Transverse colon (tissue), 4 donors: ENCODE data around the gene GNS. TPM values are rescaled to one million over a fixed set of nuclear protein-coding genes. Genes with fewer than 3 reads are reported as not detected.

ENCODE experiments used
- DNase-seq: peaks from one replicate; pipeline ENCODE4 v3.0.0-alpha.2; 2019
- H3K27ac ChIP-seq, 4 donors: fragments of 200-600 bp; sonication (generic); 2 replicates each; pipeline ENCODE4 v1.5.1; 2016 to 2018; ENCODE audit warnings: inconsistent platforms in 4 of 4
- H3K27me3 ChIP-seq: fragments of 200-600 bp; sonication (generic); 2 replicates; pipeline ENCODE4 v1.5.1; 2017; ENCODE audit warnings: inconsistent platforms
- H3K36me3 ChIP-seq, 4 donors: fragments of 200-600 bp; sonication (generic); 2 replicates each; pipeline ENCODE4 v1.5.1; 2017 to 2019; ENCODE audit warnings: inconsistent platforms in 4 of 4
- H3K4me1 ChIP-seq, 4 donors: fragments of 200-600 bp; sonication (generic); 2 replicates each; pipeline ENCODE4 v1.5.1; 2017 to 2020; ENCODE audit warnings: inconsistent platforms in 4 of 4
- H3K4me3 ChIP-seq, 4 donors: fragments of 200-600 bp; sonication (generic); 1 replicate in 1 of 4; 2 replicates in 3 of 4; pipeline versions ENCODE4 v1.5.1 to v1.6.1; 2017 to 2019; ENCODE audit warnings: inconsistent platforms in 4 of 4
- H3K9me3 ChIP-seq, 2 donors: fragments of 200-600 bp; sonication (generic); 2 replicates each; pipeline ENCODE4 v1.5.1; 2017 to 2019; ENCODE audit warnings: inconsistent platforms in 2 of 2
- EP300 ChIP-seq: sonication (generic); formaldehyde crosslinking; IDR thresholded peaks from one replicate; pipeline ENCODE4 v1.6.1; 2017; ENCODE audit warnings: antibody characterized with exemption, low read depth
- POLR2A ChIP-seq: fragments of 450-650 bp; IDR thresholded peaks from one replicate; pipeline ENCODE4 v1.6.1; 2016; ENCODE audit warnings: antibody characterized with exemption, mild to moderate bottlenecking, moderate library complexity
- POLR2AphosphoS5 ChIP-seq, 3 donors: sonication (generic); formaldehyde crosslinking; IDR thresholded peaks; one replicate each; pipeline ENCODE4 v1.6.1; 2016; ENCODE audit warnings: antibody characterized with exemption in 3 of 3
- WGBS, 2 donors: methylation state at CpG; one replicate each; pipeline ENCODE4 v1.1.5; 2018; ENCODE audit warnings: low coverage in 1 of 2; 5-methylcytosine and 5-hydroxymethylcytosine counted together
- in situ Hi-C, 4 donors: fragments of 200-750 bp; cut with MboI; loops; one replicate each; pipeline versions ENCODE4 v1.15.0 to v1.15.1; 2017; ENCODE audit warnings: low sequenced_read_pairs in 3 of 4, low pct_ligation_motif_present in 1 of 4, low pct_unique_long_range_greater_than_20kb in 1 of 4
- intact Hi-C: fragments of 100-400 bp; cut with DNase I; formaldehyde crosslinking; loops from one replicate; pipeline ENCODE4 v1.15.1; 2023; ENCODE audit warnings: low total_unique reads
- total RNA-seq, 4 donors: library from RNA; depleted of rRNA; stranded (reverse); fragments of >200 nt; gene quantifications; one replicate each; pipeline ENCODE4 v1.1.0, GENCODE V29; 2016
- TF ChIP-seq, protein P1 (sequence below), 5 experiments: fragments of 200-600 bp in 3 of 5; fragments of 450-650 bp in 2 of 5; sonication (generic) in 3 of 5; IDR thresholded peaks; 1 replicate in 2 of 5; 2 replicates in 3 of 5; pipeline ENCODE4 v1.5.1; 2016 to 2017; ENCODE audit warnings: antibody characterized with exemption in 5 of 5, inconsistent platforms in 3 of 5, mild to moderate bottlenecking in 2 of 5, moderate library complexity in 1 of 5

GNS gene
- total RNA-seq, 4 donors from 2014 or later, result 22.3 to 67.0 (median 48.3) TPM

DNA sequence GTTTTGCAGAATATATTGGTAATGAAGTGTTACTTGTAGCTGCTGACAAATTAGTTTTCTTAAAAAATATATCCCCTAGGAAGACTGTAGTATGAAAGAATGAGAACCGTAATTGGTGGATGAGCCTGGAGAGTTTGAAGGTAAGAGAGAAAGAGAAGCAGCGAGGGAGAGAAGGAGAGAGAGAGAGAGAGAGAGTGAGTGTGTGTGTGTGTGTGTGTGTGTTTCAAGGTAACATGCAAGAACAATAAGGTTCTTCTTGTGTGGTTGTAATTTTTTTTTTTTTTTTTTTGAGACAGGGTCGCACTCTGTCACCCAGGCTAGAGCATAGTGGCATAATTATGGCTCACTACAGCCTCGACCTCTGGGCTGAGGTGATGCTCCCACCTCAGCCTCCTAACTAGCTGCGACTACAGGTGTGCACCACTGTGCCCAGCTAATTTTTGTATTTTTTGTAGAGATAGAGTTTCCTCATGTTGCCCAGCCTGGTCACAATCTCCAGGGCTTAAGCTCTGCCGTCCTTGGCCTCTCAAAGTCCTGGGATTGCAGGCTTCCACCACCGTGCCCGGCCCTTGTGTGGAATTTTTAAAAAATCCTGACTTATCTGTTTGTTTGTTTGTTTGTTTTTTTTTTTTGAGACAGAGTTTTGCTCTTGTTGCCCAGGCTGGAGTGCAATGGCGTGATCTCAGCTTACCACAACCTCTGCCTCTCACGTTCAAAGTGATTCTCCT is 75.2 kb downstream of the GNS start:
- H3K4me1 ChIP-seq, result peaks cover 32 to 52% (median 42%) of the 10 kb centered on the region in 4 donors
- H3K27me3 ChIP-seq, result no peaks in the 10 kb centered on the region
- DNase-seq, result no peak
- peak overlapping the region; percentile 80 to 90 (median 86) for H3K27ac ChIP-seq
- no peak overlapping the region for H3K4me3 ChIP-seq
- 85 to 86% methylated on average over 8 to 10 of the region's 10 CpGs for WGBS, 2 donors
- H3K9me3 ChIP-seq, result no peaks in the 10 kb centered on the region
- in situ Hi-C loops, result no loop called here
- intact Hi-C loops, result no loop called here
- TF ChIP-seq POLR2AphosphoS5 (IDR thresholded peaks at IDR 0.05) (no peak), EP300 (no peak), POLR2A (no peak)
- TF ChIP-seq, protein P1, sequence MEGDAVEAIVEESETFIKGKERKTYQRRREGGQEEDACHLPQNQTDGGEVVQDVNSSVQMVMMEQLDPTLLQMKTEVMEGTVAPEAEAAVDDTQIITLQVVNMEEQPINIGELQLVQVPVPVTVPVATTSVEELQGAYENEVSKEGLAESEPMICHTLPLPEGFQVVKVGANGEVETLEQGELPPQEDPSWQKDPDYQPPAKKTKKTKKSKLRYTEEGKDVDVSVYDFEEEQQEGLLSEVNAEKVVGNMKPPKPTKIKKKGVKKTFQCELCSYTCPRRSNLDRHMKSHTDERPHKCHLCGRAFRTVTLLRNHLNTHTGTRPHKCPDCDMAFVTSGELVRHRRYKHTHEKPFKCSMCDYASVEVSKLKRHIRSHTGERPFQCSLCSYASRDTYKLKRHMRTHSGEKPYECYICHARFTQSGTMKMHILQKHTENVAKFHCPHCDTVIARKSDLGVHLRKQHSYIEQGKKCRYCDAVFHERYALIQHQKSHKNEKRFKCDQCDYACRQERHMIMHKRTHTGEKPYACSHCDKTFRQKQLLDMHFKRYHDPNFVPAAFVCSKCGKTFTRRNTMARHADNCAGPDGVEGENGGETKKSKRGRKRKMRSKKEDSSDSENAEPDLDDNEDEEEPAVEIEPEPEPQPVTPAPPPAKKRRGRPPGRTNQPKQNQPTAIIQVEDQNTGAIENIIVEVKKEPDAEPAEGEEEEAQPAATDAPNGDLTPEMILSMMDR (IDR thresholded peaks at IDR 0.05), result no peak
- H3K36me3 ChIP-seq, result peaks cover 0 to 9% (median 0%) of the 10 kb centered on the region in 4 donors

DNA sequence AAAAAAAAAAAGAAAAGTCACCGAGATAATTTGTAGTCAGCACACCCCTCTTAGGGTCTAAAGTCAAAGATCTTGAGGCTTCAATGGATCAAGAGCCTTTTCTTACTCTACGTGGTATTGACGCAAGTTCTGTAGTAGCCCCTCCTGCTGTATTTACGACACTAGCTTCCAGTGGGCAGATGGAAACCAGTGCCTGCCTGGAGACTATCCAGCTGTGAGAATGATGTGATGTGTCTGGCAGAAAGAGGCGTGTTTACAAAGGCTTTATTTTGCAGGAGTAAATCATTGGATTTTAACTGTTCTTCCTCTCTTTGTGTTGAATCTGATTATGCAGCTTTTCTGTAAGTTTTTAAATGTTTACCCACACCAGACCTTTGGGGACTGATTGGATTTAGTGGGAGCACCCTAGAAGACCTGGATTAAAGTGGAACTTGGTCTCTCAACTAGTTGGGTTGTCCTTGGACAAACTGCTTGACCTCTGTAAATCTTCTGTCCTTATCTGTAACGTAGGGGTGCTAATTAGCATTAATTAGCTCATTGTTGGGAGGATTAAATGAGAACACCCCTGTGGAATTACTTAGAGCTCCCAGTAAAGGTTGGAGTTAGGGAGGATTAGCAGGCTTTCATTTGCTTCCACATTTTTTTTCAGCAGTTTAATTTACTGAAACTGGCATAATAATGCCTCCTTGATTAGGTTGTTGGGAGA is 76.5 kb downstream of the GNS start:
- Histone ChIP-seq H3K4me1 (peaks cover 34 to 55% (median 44%) of the 10 kb centered on the region in 4 donors), H3K9me3 (no peaks in the 10 kb centered on the region), H3K36me3 (peaks cover 0 to 9% (median 0%) of the 10 kb centered on the region in 4 donors), H3K27ac (peak overlapping the region; percentile 80 to 90 (median 86)), H3K4me3 (no peak overlapping the region), H3K27me3 (no peaks in the 10 kb centered on the region)
- in situ Hi-C loops (no loop called here), intact Hi-C loops (no loop called here)
- TF ChIP-seq, protein P1 (IDR thresholded peaks at IDR 0.05), result no peak
- TF ChIP-seq EP300 (peak; percentile 94), POLR2AphosphoS5 (IDR thresholded peaks at IDR 0.05) (peak; percentile 88 to 97 (median 94))
- WGBS, 2 donors, result 36 to 53% methylated on average over 3 to 6 of the region's 6 CpGs
- peak; percentile 58 for DNase-seq

DNA sequence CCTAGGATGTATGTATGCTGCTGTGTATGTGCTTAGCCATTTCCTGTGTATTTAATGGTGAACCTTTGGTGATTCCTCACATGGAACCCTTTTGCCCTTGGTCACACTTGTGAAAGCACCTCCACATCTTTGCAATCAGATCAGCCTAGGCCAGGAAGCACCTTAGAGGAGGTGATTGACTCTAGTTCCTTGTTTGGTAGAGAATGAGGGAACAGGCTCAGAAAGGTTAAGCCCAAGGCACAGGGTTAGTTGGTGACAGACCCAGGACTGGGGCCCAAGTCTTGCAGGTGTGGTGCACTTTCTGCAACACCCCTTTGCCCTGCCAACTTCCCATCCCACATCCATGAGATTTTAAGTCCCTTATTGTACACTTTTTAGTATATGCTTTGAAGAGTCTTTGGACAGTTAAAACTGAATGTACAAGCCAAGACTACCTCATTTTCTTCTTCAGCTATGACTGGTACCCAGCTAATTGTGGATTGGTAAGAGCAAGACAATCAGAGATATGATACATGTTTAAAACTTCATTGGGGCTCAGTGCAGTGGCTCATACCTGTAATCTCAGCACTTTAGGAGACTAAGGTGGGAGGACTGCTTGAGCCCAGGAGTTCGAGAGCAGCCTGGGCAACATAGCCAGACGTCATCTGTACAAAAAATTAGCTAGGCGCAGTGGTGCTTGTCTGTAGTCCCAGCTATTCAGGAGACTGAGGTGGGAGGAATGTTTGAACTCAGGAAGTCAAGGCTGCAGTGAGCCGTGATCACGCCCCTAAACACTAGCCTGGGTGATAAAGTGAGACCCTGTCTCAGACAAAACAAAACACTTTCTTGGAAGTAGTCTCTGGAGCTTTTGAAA is 77.8 kb downstream of the GNS start:
- TF ChIP-seq POLR2AphosphoS5 (IDR thresholded peaks at IDR 0.05) (no peak), POLR2A (no peak), EP300 (no peak)
- TF ChIP-seq, protein P1 (IDR thresholded peaks at IDR 0.05), result no peak
- H3K4me3 ChIP-seq, result no peak overlapping the region
- H3K27ac ChIP-seq, result peak overlapping the region; percentile 80 to 90 (median 86)
- intact Hi-C loops, result no loop called here
- peaks cover 40 to 64% (median 48%) of the 10 kb centered on the region in 4 donors for H3K4me1 ChIP-seq
- WGBS, 2 donors, result 71% methylated on average over 5 of the region's 5 CpGs; no CpG with 5 or more reads in 1 of the 2 donors
- peaks cover 0 to 2% (median 0%) of the 10 kb centered on the region in 4 donors for H3K36me3 ChIP-seq
- no peaks in the 10 kb centered on the region for H3K9me3 ChIP-seq
- no peaks in the 10 kb centered on the region for H3K27me3 ChIP-seq
- no peak for DNase-seq
- in situ Hi-C loops, result no loop called here

DNA sequence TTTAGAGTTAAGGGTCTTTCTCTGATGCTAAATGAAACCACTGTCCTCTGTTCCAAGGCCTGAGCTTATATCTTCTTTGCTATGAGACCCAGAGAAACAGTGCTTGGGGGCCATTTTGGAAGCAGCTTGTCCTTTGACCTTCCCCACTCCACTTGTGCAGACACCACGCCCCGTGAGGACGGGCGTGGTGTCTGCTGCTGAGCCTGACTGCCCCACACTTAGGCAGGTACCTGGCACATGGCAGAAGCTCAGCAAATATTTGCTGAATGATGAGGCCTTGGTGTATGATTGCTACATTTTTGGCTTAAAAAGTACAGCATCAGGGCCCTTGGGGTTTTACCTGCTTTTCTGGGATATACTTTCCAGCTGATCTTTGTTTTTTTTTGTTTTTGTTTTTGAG is 79.0 kb downstream of the GNS start:
- H3K36me3 ChIP-seq, result no peaks in the 10 kb centered on the region
- WGBS, 2 donors, result 58% methylated on average over 4 of the region's 4 CpGs; no CpG with 5 or more reads in 1 of the 2 donors
- H3K4me1 ChIP-seq, result peaks cover 50 to 76% (median 56%) of the 10 kb centered on the region in 4 donors
- H3K9me3 ChIP-seq, result no peaks in the 10 kb centered on the region
- no peak for TF ChIP-seq POLR2A
- no peak for TF ChIP-seq EP300
- no peak for TF ChIP-seq POLR2AphosphoS5 (IDR thresholded peaks at IDR 0.05)
- TF ChIP-seq, protein P1 (IDR thresholded peaks at IDR 0.05), result no peak
- H3K4me3 ChIP-seq, result peak overlapping the region in 2 of 4 donors; percentile 5 to 27
- intact Hi-C loops, result no loop called here
- DNase-seq, result peak; percentile 53
- in situ Hi-C loops, result no loop called here
- peak overlapping the region; percentile 80 to 90 (median 86) for H3K27ac ChIP-seq
- no peaks in the 10 kb centered on the region for H3K27me3 ChIP-seq
